CD14-positive monocyte (primary cell): Measurements from ENCODE around the gene JMJD6. TPM values are rescaled to one million over a fixed set of nuclear protein-coding genes. Genes with fewer than 3 reads are reported as not detected.
"Not testable (repeated sequence)": the region's sequence is repeated elsewhere in the genome, so short reads cannot be mapped to it uniquely, and the experiment has no call there.

Source experiments
- DNase-seq, 3 donors: peaks; one replicate each; pipeline ENCODE4 v3.0.0-alpha.2; 2011 to 2022
- H2AFZ ChIP-seq: 2 replicates; pipeline ENCODE4 v1.6.0; 2012; ENCODE audit warnings: mild to moderate bottlenecking, low read depth, low read length, inconsistent platforms; ENCODE audit not compliant: insufficient read depth, poor library complexity, severe bottlenecking
- H3K27ac ChIP-seq, 2 donors: 1 replicate in 1 of 2; 2 replicates in 1 of 2; pipeline ENCODE4 v1.5.1; 2012 to 2013; ENCODE audit warnings: low read length in 2 of 2, control low read depth in 1 of 2, inconsistent platforms in 1 of 2, low read depth in 1 of 2, mild to moderate bottlenecking in 1 of 2
- H3K27me3 ChIP-seq, 2 donors: one replicate each; pipeline versions ENCODE4 v1.6.0 to v1.6.1; 2011 to 2013; ENCODE audit warnings: low read length in 2 of 2; ENCODE audit not compliant: control insufficient read depth in 2 of 2, insufficient read depth in 2 of 2
- H3K36me3 ChIP-seq, 2 donors: replicated peaks in 1 of 2; 1 replicate in 1 of 2; 2 replicates in 1 of 2; pipeline versions ENCODE4 v1.5.1 to v1.6.1; 2012 to 2013; ENCODE audit warnings: low read length in 2 of 2, control low read depth in 1 of 2, inconsistent platforms in 1 of 2, mild to moderate bottlenecking in 1 of 2; ENCODE audit not compliant: insufficient read depth in 2 of 2, control insufficient read depth in 1 of 2
- H3K4me1 ChIP-seq, 2 donors: 1 replicate in 1 of 2; 2 replicates in 1 of 2; pipeline versions ENCODE4 v1.5.1 to v1.6.1; 2012 to 2013; ENCODE audit warnings: low read length in 2 of 2, control low read depth in 1 of 2, inconsistent platforms in 1 of 2, mild to moderate bottlenecking in 1 of 2, moderate library complexity in 1 of 2; ENCODE audit not compliant: insufficient read depth in 2 of 2, control insufficient read depth in 1 of 2
- H3K4me2 ChIP-seq: replicated peaks from 2 replicates; pipeline ENCODE3; 2012; ENCODE audit warnings: low read length, moderate library complexity, mild to moderate bottlenecking; ENCODE audit not compliant: poor library complexity, severe bottlenecking; ENCODE audit errors: extremely low read depth
- H3K4me3 ChIP-seq, 3 experiments: fragments of 200-600 bp in 1 of 3; sonication (generic) in 1 of 3; replicated peaks in 1 of 3; 1 replicate in 2 of 3; 2 replicates in 1 of 3; pipeline ENCODE4 v1.5.1; 2011 to 2013; ENCODE audit warnings: low read length in 3 of 3, mild to moderate bottlenecking in 3 of 3, control low read depth in 2 of 3, low read depth in 2 of 3, inconsistent platforms in 1 of 3, moderate library complexity in 1 of 3
- H3K79me2 ChIP-seq: 2 replicates; pipeline ENCODE4 v1.6.0; 2012; ENCODE audit warnings: mild to moderate bottlenecking, control low read depth, inconsistent platforms, low read length, moderate library complexity; ENCODE audit not compliant: insufficient read depth
- H3K9ac ChIP-seq: 2 replicates; pipeline ENCODE4 v1.6.0; 2017; ENCODE audit warnings: low read length, mild to moderate bottlenecking; ENCODE audit not compliant: insufficient read depth, poor library complexity, severe bottlenecking
- H3K9me3 ChIP-seq, 2 donors: replicated peaks in 1 of 2; 1 replicate in 1 of 2; 2 replicates in 1 of 2; pipeline versions ENCODE4 v1.5.1 to v1.6.1; 2012 to 2013; ENCODE audit warnings: low read length in 2 of 2, control low read depth in 1 of 2; ENCODE audit not compliant: control insufficient read depth in 1 of 2, insufficient read depth in 1 of 2
- H4K20me1 ChIP-seq: 2 replicates; pipeline ENCODE4 v1.6.0; 2012; ENCODE audit warnings: mild to moderate bottlenecking, low read length, control low read depth, moderate library complexity; ENCODE audit not compliant: insufficient read depth
- H3K27ac Mint-ChIP-seq, 7 donors: one replicate each; pipeline ENCODE4 v1.8.0; 2020; ENCODE audit warnings: mild to moderate bottlenecking in 7 of 7, mixed read lengths in 7 of 7, moderate library complexity in 6 of 7, inconsistent platforms in 2 of 7
- H3K27me3 Mint-ChIP-seq, 3 donors: one replicate each; pipeline ENCODE4 v1.8.0; 2021 to 2022; ENCODE audit warnings: low read depth in 3 of 3, mild to moderate bottlenecking in 3 of 3, mixed read lengths in 3 of 3, moderate library complexity in 3 of 3, inconsistent platforms in 1 of 3
- H3K36me3 Mint-ChIP-seq, 2 donors: one replicate each; pipeline ENCODE4 v1.8.0; 2020; ENCODE audit warnings: mixed read lengths in 2 of 2, inconsistent platforms in 1 of 2, mild to moderate bottlenecking in 1 of 2
- H3K4me1 Mint-ChIP-seq: one replicate; pipeline ENCODE4 v1.8.0; 2020; ENCODE audit warnings: mild to moderate bottlenecking, mixed read lengths
- H3K4me3 Mint-ChIP-seq, 2 donors: one replicate each; pipeline ENCODE4 v1.8.0; 2020; ENCODE audit warnings: mild to moderate bottlenecking in 2 of 2, mixed read lengths in 2 of 2, moderate library complexity in 1 of 2
- H3K9me3 Mint-ChIP-seq, 7 donors: one replicate each; pipeline ENCODE4 v1.8.0; 2020 to 2022; ENCODE audit warnings: mixed read lengths in 7 of 7, mild to moderate bottlenecking in 6 of 7, moderate library complexity in 6 of 7, inconsistent platforms in 2 of 7
- CTCF ChIP-seq: fragments of 200-600 bp; IDR thresholded peaks from one replicate; pipeline ENCODE4 v1.8.0; 2022; ENCODE audit warnings: antibody characterized with exemption, mild to moderate bottlenecking
- WGBS: methylation state at CpG from one replicate; pipeline ENCODE4 v1.1.5; 2013; ENCODE audit warnings: missing lambda C conversion rate; ENCODE audit not compliant: insufficient coverage; 5-methylcytosine and 5-hydroxymethylcytosine counted together
- intact Hi-C, 2 donors: fragments of 100-400 bp; cut with micrococcal nuclease; formaldehyde crosslinking; loops; one replicate each; pipeline versions ENCODE4 v1.15.0 to v1.15.1; 2023
- polyA plus RNA-seq, 3 donors: library from polyadenylated mRNA; depleted of rRNA in 1 of 3; unstranded in 2 of 3; stranded (reverse) in 1 of 3; fragments of 300-500 nt in 2 of 3; fragments of >200 nt in 1 of 3; fragmentation: Illumina TruSeq in 2 of 3; gene quantifications; 1 replicate in 2 of 3; 2 replicates in 1 of 3; pipeline ENCODE4 v1.2.3, GENCODE V29; 2012 to 2021

The JMJD6 gene
- polyA plus RNA-seq, 3 donors: 24.6 to 75.0 (median 26.2) TPM

- H3K4me1 ChIP-seq: no peaks in the 10 kb centered on the region
- no peak overlapping the region for H2AFZ ChIP-seq
- Mint-ChIP-seq H3K36me3 (peaks cover 58 to 96% of the 10 kb centered on the region in 2 donors), H3K4me3 (no peak overlapping the region), H3K4me1 (peaks cover 4% of the 10 kb centered on the region), H3K9me3 (no peaks in the 10 kb centered on the region), H3K27me3 (no peaks in the 10 kb centered on the region), H3K27ac (peak overlapping the region in 3 of 7 donors; percentile 16 to 60 (median 41))
- peaks cover 40 to 91% of the 10 kb centered on the region in 2 donors for H3K36me3 ChIP-seq
- no peak for DNase-seq
- H3K4me2 ChIP-seq: no peak overlapping the region
- no peak overlapping the region for H3K9ac ChIP-seq
- TF ChIP-seq CTCF: no peak
- no peak overlapping the region for H3K27ac ChIP-seq
- WGBS: 73% methylated on average over 6 of the region's 9 CpGs
- H4K20me1 ChIP-seq: no peaks in the 10 kb centered on the region
- intact Hi-C loops: no loop called here
- no peaks in the 10 kb centered on the region for H3K9me3 ChIP-seq
- no peaks in the 10 kb centered on the region for H3K79me2 ChIP-seq
- no peaks in the 10 kb centered on the region for H3K27me3 ChIP-seq
- no peak overlapping the region for H3K4me3 ChIP-seq
These were observed 21.4 kb upstream of the JMJD6 start for GRCh38 chr17:76747716-76748363.

- WGBS: no CpG with 5 or more reads among the region's 6 CpGs
- H3K4me1 Mint-ChIP-seq, intact Hi-C loops, H3K27ac Mint-ChIP-seq, H3K79me2 ChIP-seq, H3K4me1 ChIP-seq, H3K4me2 ChIP-seq, H3K9ac ChIP-seq, H3K9me3 ChIP-seq, H3K4me3 ChIP-seq, H2AFZ ChIP-seq, H4K20me1 ChIP-seq, DNase-seq, H3K27me3 ChIP-seq, H3K27me3 Mint-ChIP-seq, H3K27ac ChIP-seq, H3K4me3 Mint-ChIP-seq, H3K9me3 Mint-ChIP-seq: not testable (repeated sequence)
- peaks cover 68 to 98% of the 10 kb centered on the region in 2 donors for H3K36me3 Mint-ChIP-seq
- H3K36me3 ChIP-seq: peaks cover 47 to 96% of the 10 kb centered on the region in 2 donors
These were observed 19.4 kb upstream of the JMJD6 start for GRCh38 chr17:76745785-76746184.
